Measurements from ENCODE around the gene USP32. TPM values are rescaled to one million over a fixed set of nuclear protein-coding genes. Genes with fewer than 3 reads are reported as not detected.
"Not testable (repeated sequence)": the region's sequence is repeated elsewhere in the genome, so short reads cannot be mapped to it uniquely, and the experiment has no call there.

Gene USP32
- polyA plus RNA-seq, 1 experiment: 40.7 TPM

DNA sequence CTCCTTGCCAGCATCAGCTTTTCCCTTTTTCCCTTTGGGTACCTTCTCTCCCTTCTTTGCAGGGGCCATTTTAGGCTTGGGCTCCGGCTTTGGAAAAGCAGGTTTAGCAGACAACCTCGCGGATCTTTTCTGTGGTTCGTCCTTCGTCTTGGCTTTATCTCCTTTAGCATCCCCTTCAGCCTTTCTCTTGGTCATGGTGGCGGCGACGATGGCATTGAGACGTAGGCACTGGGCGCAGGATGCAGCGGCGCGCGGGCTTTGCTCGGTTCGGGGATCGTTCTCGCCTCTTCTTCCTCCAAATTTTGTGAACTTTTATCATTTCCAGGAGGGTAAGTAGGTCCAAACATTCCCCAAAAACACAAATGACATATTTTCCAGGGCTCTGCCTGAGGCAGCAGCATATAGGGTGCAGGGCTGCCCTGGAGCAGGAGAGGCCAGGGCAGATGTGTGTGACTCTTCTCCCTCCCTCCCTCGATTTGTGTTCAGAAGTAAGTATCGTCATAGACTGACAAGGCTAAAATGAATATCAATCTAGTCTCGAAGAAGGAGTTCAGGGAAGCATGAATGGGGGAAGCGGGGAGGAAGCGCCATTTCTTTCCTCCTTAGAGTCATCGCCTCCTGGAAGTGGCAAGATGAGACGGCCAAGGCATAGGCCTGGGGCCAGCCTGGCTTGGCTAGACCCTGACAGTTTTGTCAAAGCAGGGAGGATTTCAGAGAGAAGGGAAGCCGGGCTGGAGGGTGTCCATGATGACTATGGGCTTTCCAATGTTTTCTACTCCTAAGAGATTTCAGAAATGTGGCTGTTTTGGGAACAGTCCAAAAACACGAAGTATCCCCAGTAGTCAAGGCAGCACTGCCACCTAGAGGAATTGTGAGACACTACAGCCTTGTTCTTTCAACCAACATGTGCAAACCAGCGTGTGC lies 43.6 kb upstream of the USP32 start:
- H3K27me3 ChIP-seq (ENCODE audit: control insufficient read depth, insufficient read depth, low read length): no peaks in the 10 kb centered on the region
- peaks cover 8% of the 10 kb centered on the region for H3K9me3 ChIP-seq (ENCODE audit: control insufficient read depth, insufficient read depth, low read length)
- TF ChIP-seq CTCF (IDR thresholded peaks at IDR 0.05; ENCODE audit: low read depth, low read length): peak; percentile 94
- peak overlapping the region; percentile 62 for H3K27ac ChIP-seq (ENCODE audit: low read depth, low read length)
- DNase-seq (ENCODE audit: low read depth, low spot score): peak; percentile 70
- CTCF ChIA-PET: interaction anchor here (1.0 to 1.8 kb wide), 3 partner anchors 10 to 295 kb away, joined by 3 to 6 read pairs (median 4); no protein-coding TSS in a partner anchor
- peak overlapping the region; percentile 21; the same call in 1 of the 2 replicates for H3K4me3 ChIP-seq (ENCODE audit: low read depth, low read length)
- POLR2A ChIA-PET: no interaction called here

DNA sequence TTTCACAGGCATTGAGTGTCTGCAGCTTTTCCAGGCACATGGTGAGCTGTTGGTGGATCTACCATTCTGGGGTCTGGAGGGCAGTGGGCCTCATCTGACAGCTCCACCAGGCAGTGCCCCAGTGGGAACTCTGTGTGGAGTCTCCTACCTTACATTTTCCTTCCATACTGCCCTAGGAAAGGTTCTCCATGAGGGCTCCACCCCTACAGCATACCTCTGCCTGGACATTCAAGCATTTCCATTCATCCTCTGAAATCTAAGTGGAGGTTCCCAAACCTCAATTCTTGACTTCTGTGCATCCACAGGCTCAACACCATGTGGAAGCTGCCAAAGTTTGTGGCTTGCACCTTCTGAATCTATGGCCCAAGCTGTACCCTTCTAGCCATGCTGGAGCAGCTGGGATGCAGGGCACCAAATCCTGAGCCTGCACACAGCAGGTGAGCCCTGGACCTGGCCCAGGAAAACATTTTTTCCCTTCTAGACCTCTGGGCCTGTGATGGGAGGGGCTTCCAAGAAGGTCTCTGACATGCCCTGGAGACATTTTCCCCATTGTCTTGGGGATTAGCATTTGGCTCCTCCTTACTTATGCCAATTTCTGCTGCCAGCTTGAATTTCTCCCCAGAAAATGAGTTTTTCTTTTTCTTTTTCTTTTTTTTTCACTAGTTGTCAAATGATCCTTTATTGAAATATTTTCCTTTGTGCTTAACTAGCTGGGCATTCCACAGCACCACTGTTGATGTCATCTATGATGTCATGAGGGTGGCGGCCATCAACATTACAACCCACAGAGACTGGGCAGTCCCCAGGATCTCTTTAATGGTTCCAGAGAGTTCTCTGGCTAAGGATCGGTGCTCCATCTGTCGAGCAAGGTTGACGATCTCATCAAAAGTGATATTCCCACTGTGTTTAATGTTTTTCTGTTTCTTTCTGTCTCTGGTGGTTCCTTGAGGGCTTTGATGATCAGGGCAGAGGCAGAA lies 41.4 kb upstream of the USP32 start:
- CTCF ChIA-PET: interaction anchor here (1.8 kb wide), 1 partner anchor 202 kb away, joined by 6 read pairs; no protein-coding TSS in a partner anchor
- H3K27ac ChIP-seq (ENCODE audit: low read depth, low read length); DNase-seq (ENCODE audit: low read depth, low spot score); H3K4me3 ChIP-seq (ENCODE audit: low read depth, low read length); H3K9me3 ChIP-seq (ENCODE audit: control insufficient read depth, insufficient read depth, low read length); H3K27me3 ChIP-seq (ENCODE audit: control insufficient read depth, insufficient read depth, low read length); POLR2A ChIA-PET: not testable (repeated sequence)

GRCh38 chr17:60430561-60430960 lies 38.6 kb upstream of the USP32 start:
- DNase-seq (ENCODE audit: low read depth, low spot score); POLR2A ChIA-PET; H3K9me3 ChIP-seq (ENCODE audit: control insufficient read depth, insufficient read depth, low read length); H3K27ac ChIP-seq (ENCODE audit: low read depth, low read length); CTCF ChIA-PET; H3K4me3 ChIP-seq (ENCODE audit: low read depth, low read length); H3K27me3 ChIP-seq (ENCODE audit: control insufficient read depth, insufficient read depth, low read length): not testable (repeated sequence)

DNA sequence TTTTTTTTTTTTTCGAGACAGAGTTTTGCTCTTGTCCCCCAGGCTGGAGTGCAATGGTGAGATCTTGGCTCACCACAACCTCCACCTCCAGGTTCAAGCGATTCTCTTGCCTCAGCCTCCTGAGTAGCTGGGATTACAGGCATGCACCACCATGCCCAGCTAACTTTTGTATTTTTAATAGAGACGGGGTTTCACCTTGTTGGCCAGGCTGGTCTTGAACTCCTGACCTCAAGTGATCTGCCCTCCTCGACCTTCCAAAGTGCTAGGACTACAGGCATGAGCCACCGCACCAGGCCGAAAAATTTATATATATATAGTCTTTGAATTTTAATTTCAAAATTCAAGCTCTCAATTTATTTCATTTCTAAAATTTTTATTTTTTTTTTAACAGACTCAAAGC lies 36.6 kb upstream of the USP32 start:
- DNase-seq (ENCODE audit: low read depth, low spot score); H3K9me3 ChIP-seq (ENCODE audit: control insufficient read depth, insufficient read depth, low read length); POLR2A ChIA-PET; H3K27ac ChIP-seq (ENCODE audit: low read depth, low read length); H3K4me3 ChIP-seq (ENCODE audit: low read depth, low read length); H3K27me3 ChIP-seq (ENCODE audit: control insufficient read depth, insufficient read depth, low read length): not testable (repeated sequence)
- CTCF ChIA-PET: interaction anchor here (1.1 to 1.3 kb wide), 2 partner anchors 210 to 286 kb away, joined by 3 read pairs; no protein-coding TSS in a partner anchor

- Histone ChIP-seq H3K27me3 (ENCODE audit: control insufficient read depth, insufficient read depth, low read length) (peaks cover 2% of the 10 kb centered on the region), H3K9me3 (ENCODE audit: control insufficient read depth, insufficient read depth, low read length) (no peaks in the 10 kb centered on the region; the same call in 1 of the 2 replicates), H3K4me3 (ENCODE audit: low read depth, low read length) (no peak overlapping the region), H3K27ac (ENCODE audit: low read depth, low read length) (no peak overlapping the region)
- ChIA-PET POLR2A (no interaction called here), CTCF (interaction anchor here (2.3 kb wide), 1 partner anchor 196 kb away, joined by 6 read pairs; no protein-coding TSS in a partner anchor)
- no peak for DNase-seq (ENCODE audit: low read depth, low spot score)
- no peak for TF ChIP-seq CTCF (IDR thresholded peaks at IDR 0.05; ENCODE audit: low read depth, low read length)
Observed at GRCh38 chr17:60426596-60426995, 34.7 kb upstream of the USP32 start.

GRCh38 chr17:60425626-60426025 lies 33.7 kb upstream of the USP32 start:
- CTCF ChIA-PET: interaction anchor here (2.3 kb wide), 1 partner anchor 195 kb away, joined by 6 read pairs; no protein-coding TSS in a partner anchor
- peaks cover 2% of the 10 kb centered on the region for H3K27me3 ChIP-seq (ENCODE audit: control insufficient read depth, insufficient read depth, low read length)
- no peaks in the 10 kb centered on the region; the same call in 1 of the 2 replicates for H3K9me3 ChIP-seq (ENCODE audit: control insufficient read depth, insufficient read depth, low read length)
- no peak for DNase-seq (ENCODE audit: low read depth, low spot score)
- no peak overlapping the region for H3K27ac ChIP-seq (ENCODE audit: low read depth, low read length)
- POLR2A ChIA-PET: no interaction called here
- TF ChIP-seq CTCF (IDR thresholded peaks at IDR 0.05; ENCODE audit: low read depth, low read length): no peak
- no peak overlapping the region for H3K4me3 ChIP-seq (ENCODE audit: low read depth, low read length)

All from AG04450 (cell line).